ENCODE data around the gene GRID1.
"Not testable (repeated sequence)": the region's sequence is repeated elsewhere in the genome, so short reads cannot be mapped to it uniquely, and the experiment has no call there.

The GRID1 gene

GRCh38 chr10:86102451-86102850 lies 264.1 kb downstream of the GRID1 start:
- DNase-seq (ENCODE audit: insufficient read length, low spot score) (no peak), FAIRE-seq (no peak)

DNA sequence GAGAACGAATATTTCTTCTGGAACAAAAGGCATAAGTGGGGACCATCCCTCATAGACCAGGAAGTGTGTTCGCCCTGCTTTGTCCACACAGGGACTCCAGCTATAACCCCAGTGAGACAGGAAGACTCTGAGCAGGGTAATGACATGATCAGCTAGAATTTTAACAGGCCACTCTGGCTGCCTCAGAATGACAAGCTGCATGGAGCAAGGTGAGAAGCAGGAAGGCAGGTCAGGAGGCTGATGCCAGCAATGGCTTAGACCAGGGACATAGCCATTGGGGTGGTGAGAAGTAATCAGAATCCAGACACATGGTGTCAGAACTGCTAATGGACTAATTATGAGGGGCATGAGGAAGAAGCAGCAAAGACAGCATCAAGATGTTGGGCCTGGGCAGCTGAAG lies 264.6 kb downstream of the GRID1 start:
- DNase-seq (ENCODE audit: insufficient read length, low spot score), result no peak
- FAIRE-seq, result no peak

- FAIRE-seq, result no peak
- peak; percentile 20 for DNase-seq (ENCODE audit: insufficient read length, low spot score)
Observed at GRCh38 chr10:86100581-86101061, 266.0 kb downstream of the GRID1 start.

DNA sequence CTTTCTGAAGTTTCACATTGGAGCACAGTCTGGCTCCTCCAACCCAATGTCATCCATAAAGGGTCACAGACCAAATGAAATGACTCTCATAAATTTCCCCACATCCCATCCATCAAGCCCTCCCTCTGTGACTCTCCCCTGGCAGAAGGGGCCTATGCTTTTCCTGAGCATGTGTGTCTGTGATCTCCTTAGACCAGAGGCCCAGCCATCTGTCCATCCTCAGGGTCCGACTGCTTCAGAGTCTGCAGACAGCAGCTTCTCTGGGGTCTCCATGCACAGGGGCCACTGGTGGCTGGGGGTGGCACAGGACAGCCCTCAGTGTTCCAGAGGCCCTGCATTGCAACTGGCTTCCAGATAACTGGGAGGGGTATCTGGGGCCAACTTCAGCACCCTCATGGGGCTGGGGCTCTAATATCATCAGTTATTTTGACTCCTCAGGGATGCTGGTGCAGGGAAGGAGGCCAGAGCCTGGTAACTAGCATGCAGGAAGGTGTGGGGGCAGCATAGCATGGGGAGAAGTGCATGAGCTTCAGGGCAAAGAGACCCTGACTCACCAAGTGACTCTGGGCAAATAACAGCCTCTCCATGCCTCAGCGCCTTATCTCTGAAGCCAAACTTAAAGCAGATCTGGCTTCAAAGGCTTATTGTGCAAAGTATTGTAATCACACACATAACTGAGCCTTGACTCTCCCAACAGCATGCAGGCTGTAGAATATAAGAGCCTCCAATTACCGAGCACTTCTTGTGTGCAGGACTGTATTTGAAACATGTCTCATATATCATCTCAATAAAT lies 266.9 kb downstream of the GRID1 start:
- FAIRE-seq, result no peak
- no peak for DNase-seq (ENCODE audit: insufficient read length, low spot score)

DNA sequence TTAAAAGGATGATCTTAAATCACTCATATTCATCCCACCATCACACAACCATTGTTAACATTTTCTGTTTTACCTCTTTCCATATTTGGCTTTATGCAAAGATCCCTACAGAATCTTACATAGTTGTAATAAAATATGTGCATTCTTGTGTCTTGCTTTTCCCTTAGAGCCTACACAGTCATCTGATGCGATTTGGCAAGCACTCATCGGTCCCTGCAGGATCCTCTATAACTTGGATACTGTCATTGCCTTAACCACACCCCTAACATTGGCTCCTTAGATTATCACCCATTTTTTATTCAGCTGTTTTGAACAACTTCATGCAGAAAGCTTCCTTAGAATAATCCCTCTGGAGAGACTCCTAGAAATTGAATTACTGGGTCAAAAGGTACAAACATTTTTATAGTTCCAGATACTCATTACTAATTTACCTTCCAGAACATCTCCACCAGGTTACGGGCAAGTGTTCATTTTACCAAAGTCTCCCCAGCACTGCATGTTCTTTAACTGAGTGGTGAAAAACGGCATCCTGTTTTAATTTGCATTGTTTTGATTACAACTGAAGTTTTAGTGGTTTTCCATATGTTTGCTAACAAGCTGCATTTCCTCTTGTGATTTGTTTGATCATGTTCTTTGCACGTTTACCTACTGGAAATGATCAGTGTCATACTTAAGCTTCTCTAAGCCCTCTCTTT lies 268.3 kb downstream of the GRID1 start:
- no peak for FAIRE-seq
- no peak for DNase-seq (ENCODE audit: insufficient read length, low spot score)

DNA sequence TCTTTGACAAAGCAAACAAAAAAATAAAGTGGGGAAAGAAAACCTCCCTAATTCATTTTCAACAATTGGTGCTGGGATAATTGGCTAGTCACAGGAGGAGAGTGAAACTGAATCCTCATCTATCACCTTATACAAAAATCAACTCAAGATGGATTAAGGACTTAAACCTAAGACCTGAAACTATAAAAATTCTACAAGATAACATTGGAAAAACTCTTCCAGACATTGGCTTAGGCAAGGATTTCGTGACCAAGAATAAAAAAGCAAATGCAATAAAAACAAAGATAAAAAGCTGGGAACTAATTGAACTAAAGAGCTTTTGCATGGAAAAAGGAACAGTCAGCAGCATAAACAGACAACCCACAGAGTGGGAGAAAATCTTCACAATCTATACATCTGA lies 271.5 kb downstream of the GRID1 start:
- not testable (repeated sequence) for DNase-seq (ENCODE audit: insufficient read length, low spot score); FAIRE-seq

- FAIRE-seq, result not testable (repeated sequence)
Observed at GRCh38 chr10:86092311-86092710, 274.3 kb downstream of the GRID1 start.

GRCh38 chr10:86091216-86091615 lies 275.4 kb downstream of the GRID1 start:
- FAIRE-seq, result no peak
- DNase-seq (ENCODE audit: insufficient read length, low spot score), result no peak

More at GRCh38 chr10:86092311-86092710, 274.3 kb downstream of the GRID1 start:
- DNase-seq (ENCODE audit: insufficient read length, low spot score), result not testable (repeated sequence)

GRCh38 chr10:86090807-86091206 lies 275.8 kb downstream of the GRID1 start:
- no peak for FAIRE-seq
- no peak for DNase-seq (ENCODE audit: insufficient read length, low spot score)

DNA sequence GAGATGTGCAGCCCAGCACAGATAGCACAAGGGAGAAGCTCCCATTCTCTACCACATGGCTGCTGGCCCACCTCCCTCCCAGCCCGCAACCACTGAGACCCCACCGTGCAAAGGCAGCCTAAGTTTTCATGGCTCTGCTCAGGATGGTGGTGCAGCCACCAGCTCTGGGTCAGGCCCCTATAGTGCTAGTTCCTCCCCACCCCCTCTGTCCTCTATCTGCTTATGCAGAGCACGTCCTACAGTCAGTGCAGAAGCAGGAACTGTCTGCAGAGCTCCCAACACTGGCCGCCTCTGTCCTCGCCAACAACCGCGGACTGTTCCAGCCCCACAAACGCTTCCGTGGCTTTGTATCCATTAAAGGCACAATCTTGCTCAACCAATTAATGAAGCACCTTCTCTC lies 278.9 kb downstream of the GRID1 start:
- DNase-seq (ENCODE audit: insufficient read length, low spot score), result no peak
- no peak for FAIRE-seq

- DNase-seq (ENCODE audit: insufficient read length, low spot score), result no peak
- FAIRE-seq, result no peak
Observed at GRCh38 chr10:86086418-86086817, 280.2 kb downstream of the GRID1 start.

GRCh38 chr10:86085686-86086085 lies 280.9 kb downstream of the GRID1 start:
- no peak for FAIRE-seq
- DNase-seq (ENCODE audit: insufficient read length, low spot score), result no peak

GRCh38 chr10:86085136-86085535 lies 281.5 kb downstream of the GRID1 start:
- FAIRE-seq (no peak), DNase-seq (ENCODE audit: insufficient read length, low spot score) (no peak)

DNA sequence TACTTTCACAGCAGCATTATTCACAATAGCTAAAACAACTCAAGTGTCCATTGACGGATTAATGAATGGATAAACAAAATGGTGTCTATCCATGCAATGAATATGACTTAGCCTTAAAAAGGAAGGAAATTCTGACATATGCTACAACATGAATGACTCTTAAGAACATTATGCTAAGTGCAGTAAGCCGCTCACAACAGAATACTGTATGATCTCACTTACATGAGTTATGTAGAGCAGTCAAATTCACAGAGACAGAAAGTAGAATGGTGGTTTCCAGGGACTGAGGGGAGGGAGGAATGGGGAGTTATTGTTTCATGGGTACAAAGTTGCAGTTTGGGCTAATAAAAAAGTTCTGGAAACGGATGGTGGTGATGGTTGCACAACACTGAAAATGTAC lies 282.0 kb downstream of the GRID1 start:
- FAIRE-seq (no peak), DNase-seq (ENCODE audit: insufficient read length, low spot score) (no peak)

GRCh38 chr10:86083664-86084175 lies 282.9 kb downstream of the GRID1 start:
- FAIRE-seq (no peak), DNase-seq (ENCODE audit: insufficient read length, low spot score) (no peak)

DNA sequence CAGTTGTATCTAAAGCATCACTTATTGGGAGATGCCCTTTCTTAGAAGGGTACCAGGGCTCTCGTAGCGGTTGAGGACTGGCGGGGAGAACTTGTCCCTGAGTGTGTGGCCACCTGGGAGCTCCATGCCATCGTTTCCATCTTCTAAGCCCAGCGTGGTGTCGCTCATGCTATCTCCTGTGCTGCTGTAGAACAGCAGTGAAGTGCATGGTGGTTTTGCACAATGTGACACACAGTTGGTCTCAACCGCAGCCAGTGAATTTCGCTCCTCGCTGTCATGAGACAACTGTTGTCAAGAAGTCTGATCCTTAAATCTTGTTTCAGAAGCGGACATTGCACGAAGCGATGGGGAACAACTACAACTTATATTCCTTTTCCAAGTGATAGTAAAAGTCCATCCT lies 283.4 kb downstream of the GRID1 start:
- FAIRE-seq (no peak), DNase-seq (ENCODE audit: insufficient read length, low spot score) (no peak)

DNA sequence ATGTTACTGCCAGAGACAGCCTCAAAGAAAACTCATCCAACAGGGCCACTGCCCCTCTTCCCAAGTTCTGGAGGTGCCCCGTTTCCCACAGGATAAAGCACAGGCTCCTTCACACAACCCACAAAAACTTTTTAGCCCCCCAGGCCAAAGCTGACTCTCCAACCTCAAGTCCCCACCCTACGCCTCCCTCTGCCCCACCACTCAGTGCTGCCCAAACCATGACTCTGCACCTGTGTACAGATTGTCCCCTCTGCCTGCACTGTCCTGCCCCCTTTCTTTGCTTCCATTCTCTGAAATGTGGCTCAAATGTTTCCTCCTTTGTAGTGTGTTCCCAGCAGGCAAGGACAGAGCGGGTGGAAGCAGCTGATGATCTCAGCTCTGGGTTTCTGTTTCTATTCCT lies 284.0 kb downstream of the GRID1 start:
- DNase-seq (ENCODE audit: insufficient read length, low spot score) (no peak), FAIRE-seq (no peak)

DNA sequence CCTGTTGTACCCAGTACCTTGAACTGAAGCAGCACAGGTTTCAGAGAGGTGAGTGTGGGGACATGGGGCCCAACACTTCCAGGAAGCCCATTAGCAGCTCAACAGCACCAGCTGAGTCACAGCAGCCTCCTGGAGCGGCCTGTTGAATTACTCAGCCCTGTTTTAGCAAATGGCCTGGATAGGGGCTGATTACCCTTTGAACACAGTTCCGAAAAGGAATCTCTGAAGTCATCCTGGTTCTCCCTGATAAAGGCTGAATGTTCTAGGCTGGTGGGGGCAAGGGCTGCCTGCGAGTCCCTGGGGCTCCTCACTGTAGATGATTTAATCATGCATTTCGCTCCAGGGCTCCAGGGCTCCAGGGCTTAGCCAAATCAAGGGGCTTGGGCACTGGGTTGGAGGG lies 287.5 kb downstream of the GRID1 start:
- FAIRE-seq, result no peak
- DNase-seq (ENCODE audit: insufficient read length, low spot score), result no peak

DNA sequence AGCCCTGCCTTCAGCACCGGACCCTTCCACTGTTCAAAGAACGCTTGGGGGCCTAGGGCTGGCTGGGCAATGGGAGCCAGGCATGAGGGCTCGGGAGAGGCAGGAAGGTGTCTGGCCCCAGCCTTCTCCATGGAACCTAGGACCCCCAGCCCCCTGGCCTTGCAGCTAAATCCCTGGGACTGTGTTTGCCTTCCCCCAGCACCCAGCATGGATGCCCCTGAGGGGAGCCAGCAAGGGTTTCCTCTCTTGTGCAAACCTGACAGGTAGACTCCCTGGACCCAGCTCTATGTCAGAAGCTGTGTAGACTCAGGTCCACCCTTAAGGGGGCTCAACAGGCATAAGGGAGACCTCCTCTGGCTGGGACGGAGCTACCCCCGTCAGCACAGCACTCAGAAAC lies 288.0 kb downstream of the GRID1 start:
- FAIRE-seq, result no peak
- DNase-seq (ENCODE audit: insufficient read length, low spot score), result no peak

- FAIRE-seq, result no peak
- DNase-seq (ENCODE audit: insufficient read length, low spot score), result no peak
Observed at GRCh38 chr10:86077871-86078638, 288.5 kb downstream of the GRID1 start.

GRCh38 chr10:86077271-86077670 lies 289.3 kb downstream of the GRID1 start:
- DNase-seq (ENCODE audit: insufficient read length, low spot score) (no peak), FAIRE-seq (no peak)

Measured in HTR-8/SVneo (cell line).